H54 (cell line): Measurements from ENCODE around the gene KIAA1217.

Source experiments
- DNase-seq: peaks from one replicate; pipeline ENCODE4 v3.0.0; 2011; ENCODE audit warnings: low spot score, mixed read lengths; ENCODE audit not compliant: insufficient read length
- FAIRE-seq: peaks from 3 replicates; lab custom pipeline; 2011; peaks lifted over from hg19 to GRCh38; lab: Jason Lieb, UNC
- POLR2A ChIP-seq: IDR thresholded peaks from 2 replicates; pipeline ENCODE4 v1.6.1; 2011; ENCODE audit warnings: low read depth, mild to moderate bottlenecking, low read length

The KIAA1217 gene

DNA sequence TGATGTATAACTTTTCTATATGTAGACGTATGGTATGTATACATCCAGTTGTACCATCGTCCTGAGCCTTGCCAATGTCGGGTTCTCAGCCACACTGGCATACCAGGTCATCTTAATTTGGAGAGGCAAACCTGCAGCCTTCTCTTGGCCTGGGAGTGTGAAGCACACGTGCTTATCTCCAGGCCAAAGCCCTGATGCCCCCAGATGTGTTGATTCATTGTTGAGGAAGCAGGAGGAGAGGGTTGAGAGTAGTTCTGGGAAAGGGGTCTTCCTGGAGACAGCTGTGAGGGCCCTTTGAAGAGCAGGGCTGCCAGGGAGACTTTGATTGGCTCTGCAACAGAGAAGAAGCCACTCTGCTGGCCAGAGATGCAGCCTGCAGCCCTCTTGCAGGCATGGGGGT is 359.1 kb downstream of the KIAA1217 start:
- FAIRE-seq (no peak), DNase-seq (no peak)
- no peak for TF ChIP-seq POLR2A

DNA sequence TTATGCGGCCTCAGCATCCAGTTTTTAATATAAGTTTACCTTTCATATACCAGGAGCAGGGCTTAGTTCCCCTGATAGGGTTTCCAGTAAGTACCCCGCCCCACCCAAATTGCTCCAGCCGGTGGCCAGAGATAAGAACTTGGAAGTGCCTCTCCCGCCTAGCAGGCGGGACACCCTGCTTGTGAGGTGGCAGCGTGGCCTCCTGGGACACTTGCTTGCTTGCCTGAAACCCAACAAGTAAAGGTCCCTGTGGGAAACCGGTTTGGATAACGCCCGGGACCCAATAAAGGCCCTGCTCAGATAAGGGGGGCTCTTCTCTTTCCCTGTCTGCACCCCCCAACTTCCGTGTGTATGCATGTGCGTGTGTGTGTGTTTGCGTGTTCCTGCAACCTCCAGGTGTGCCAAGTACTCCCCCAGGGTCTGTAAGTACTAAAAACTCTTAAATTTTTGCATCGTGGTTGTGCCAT is 360.4 kb downstream of the KIAA1217 start:
- no peak for DNase-seq
- no peak for TF ChIP-seq POLR2A
- FAIRE-seq = no peak

DNA sequence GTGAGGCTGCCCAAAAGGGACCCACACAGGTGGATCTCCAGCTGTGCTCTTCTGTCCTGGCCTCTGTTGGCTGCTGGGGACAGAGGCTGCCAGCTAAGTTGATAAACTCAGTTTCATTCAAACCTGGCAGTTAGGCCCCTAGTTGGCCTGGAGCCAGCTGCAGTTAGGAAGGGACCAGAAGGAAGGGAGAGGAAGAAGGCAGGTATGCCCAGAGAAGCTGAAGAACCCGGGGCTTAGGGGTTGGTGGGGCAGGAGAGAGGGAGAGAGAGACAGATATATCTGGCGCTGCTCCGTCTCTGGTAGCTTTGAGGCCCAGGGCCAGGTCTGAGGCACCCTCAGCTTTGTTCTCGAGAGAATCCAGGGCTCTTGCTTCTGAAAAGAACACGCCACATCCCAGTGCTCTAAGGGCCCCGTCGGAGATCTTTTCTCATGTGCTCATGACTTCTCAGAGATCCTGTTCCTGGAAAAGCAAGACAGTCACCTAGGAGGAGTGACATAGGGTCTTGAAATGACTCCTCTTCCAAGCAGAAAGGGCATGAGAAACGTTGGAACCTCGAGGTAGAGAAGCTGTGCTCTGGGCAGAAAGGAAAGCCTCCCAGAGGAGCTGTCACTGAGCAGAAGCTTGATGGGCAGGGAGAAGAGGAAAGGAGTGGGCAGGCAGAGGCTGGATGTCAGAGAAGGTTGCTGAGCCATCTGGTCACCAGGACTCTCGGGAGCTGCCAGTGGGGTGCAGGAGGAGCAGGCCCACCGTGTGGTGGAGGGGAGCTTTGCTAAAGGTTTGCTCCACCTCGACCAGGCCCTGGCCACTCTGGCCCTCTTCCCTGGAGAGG is 361.1 kb downstream of the KIAA1217 start:
- DNase-seq (no peak), FAIRE-seq (no peak)
- no peak for TF ChIP-seq POLR2A

DNA sequence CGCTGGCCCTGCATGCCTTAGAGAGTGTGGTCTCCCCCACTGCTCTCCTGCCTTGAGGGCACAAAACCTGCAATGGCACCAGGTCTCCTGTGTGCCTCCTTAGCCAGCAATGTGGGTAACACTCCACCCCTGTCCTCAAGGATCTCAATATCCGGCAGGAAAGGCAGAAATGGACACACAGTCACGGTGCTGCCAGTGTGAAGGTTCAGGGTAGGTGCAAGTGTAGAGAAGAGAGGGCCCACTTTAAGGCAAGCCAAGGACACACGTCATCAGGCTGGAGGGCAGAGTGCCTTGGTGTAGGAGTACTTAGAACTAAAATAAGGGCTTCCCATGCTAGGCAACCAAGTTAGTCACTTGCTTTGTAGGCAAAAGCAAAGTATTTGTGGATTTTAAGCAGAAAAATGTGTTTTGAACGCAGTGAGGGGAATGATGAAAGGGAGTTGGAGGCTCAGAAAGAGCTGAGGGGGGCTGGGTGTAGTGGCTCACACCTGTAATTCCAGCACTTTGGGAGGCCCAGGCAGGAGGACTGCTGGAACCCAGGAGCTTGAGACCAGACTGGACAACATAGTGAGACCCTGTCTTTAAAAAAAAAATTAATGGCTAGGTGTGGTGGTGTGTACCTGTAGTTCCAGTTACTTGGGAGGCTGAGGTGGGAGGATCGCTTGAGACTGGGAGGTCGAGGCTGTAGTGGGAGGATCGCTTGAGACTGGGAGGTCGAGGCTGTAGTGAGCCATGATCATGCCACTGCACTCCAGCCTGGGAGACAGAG is 361.9 kb downstream of the KIAA1217 start:
- no peak for FAIRE-seq
- no peak for TF ChIP-seq POLR2A

DNA sequence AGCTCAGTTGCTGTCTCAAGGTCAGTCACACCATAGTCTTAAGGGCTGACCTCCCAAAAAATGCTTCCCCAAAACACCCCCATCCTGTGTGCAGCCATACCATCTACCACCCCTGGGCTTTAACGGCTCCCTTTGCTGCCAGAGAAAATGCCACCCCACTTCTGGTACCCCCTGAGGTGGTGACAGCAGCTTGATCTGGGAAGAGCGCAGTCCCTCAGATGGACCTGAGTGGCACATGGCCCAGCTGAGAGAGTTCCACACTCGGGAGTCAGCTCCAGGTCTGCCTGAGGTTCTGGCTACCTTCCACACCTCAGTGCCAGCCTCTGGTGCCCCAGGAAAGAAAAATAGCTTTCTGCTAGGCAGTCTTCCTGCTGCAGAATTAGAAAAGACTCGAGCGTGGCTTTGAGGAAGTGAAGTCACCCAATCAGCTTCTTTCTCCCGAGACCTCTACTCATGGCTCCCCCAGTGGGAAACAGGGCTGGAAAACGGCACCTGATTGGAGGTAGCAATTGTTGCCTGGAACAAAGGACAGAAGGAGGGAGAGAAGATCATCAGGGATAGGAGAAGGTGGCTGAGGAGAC is 363.0 kb downstream of the KIAA1217 start:
- no peak for TF ChIP-seq POLR2A
- FAIRE-seq (no peak), DNase-seq (no peak)

More for the DNA sequence above, 361.9 kb downstream of the KIAA1217 start:
- DNase-seq = no peak

DNA sequence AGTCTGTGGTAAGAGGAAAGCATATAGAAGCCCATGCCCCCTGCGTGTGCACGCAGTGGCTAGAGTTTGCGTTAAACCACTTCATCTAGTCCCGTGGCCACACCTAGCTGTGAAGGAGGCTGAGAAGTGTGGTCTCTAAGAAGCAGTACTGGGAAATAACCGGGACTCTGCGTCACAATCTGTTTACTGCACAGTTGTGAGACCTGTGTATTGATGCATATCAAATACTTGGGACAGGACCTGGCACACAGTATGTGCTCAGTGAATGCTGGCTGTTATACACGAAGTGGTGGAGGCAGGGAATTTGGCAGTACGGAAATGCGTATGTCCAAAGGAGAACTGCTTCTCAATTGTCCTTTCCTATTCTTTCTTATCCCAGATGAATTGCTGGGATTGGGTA is 365.2 kb downstream of the KIAA1217 start:
- FAIRE-seq (no peak), DNase-seq (no peak)
- no peak for TF ChIP-seq POLR2A

DNA sequence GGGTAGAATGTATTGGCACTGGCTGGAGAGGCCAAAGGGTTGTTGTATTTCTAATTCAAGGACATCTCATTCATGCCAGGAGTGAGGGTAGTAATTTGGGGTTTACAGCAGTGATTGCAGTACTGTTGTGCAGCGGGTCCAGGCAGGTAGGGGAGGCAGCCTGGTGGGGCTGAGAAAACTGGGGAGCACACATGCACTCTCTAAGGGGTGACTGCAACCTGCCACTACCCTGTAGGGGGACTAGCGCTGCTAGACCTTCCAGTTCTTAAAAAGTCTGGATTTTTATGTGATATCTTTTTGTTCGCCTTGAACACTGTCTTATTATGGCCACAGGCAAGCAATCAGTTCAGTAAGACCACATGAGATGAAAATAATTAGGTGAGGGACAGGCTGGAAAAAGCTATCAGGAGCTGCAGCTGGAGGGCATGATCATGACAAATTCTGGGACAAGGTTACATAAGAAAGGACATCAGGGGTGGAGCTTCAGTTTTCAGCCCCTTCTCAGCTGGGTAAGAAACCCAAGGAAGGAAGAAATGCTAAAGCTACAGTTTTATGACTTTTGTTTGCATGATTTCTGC is 365.7 kb downstream of the KIAA1217 start:
- FAIRE-seq = no peak
- no peak for DNase-seq
- no peak for TF ChIP-seq POLR2A

DNA sequence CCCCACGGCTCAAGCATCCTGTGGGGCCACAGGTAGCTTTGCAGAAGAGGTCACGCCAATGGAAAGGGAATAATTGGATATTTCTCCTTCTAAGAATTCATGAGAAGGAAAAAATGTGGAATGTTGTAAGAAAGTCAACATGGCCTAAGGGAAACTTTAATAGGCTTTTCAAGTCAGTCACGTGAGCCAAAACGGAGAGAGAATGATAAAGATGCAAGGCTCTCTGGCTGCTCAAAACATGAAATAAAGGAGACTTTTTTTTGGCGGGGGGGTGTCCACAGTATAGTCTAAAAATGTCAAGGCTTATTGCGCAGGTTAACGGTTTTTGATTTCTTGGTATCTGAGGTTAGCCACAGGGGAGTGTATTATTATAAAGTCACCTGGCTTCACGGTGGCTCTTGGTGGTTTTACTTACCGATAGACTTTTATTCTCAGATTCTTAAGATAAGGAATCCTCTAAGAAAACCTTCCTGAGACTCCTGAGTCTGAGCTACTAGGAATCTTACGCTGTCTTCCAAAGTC is 366.6 kb downstream of the KIAA1217 start:
- no peak for FAIRE-seq
- no peak for DNase-seq
- TF ChIP-seq POLR2A = no peak

DNA sequence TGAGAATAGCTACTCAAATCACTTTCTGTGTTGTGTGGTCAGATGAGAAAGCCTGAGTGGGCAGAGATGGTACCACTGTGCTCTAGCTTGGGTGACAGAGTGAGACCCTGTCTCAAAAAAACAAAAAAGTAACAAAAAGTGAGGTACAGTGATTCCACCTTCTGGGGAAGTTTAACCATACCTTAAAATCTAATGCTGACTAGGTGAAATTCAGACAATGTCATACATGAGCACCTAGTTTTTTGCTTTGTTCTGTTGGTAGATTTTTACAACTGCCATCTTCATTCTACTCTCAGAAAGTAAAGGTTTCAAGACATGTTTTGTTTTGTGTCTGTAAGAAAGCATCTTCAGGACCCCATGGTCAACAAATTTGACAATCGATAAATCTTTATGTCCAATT is 370.5 kb downstream of the KIAA1217 start:
- peak; percentile 50 for FAIRE-seq

DNA sequence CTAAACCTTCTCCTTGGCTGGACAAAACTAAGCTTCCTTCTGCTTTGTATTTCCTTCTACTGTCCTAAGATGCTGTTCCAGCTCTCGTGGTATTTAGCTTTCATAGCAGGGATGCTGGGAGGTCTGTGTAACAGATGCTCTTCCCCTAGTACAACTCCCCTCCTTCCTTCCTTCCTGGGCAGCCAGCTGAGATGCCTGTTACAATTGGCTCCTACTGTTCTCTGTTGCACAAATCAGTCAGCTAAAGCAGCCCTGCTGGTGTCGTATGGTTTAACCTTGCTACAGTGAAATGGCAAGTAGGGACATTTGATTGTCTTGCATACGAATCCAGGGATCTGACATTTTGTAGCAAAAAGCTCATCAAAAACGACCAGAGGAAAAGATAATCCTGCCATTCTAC is 371.0 kb downstream of the KIAA1217 start:
- FAIRE-seq = no peak

More for the DNA sequence above, 370.5 kb downstream of the KIAA1217 start:
- no peak for TF ChIP-seq POLR2A
- no peak for DNase-seq

DNA sequence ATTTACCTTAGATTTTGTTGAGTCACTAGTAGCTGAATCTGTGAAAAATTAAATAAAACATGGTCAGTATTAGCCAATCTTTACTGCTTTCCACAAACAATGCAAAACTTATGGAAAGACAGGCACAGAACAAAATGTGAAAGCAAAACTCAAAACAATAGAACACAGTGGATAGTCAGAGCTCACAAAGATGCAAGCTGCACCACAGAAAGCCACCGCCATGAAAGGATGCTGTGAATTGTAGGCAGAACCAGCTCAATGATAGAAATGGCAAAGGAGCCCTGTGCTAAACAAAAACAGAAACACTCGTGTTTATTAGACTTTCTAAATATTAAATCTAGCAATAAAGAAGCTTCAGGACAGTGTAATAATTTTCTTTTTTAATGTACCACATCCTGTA is 380.3 kb downstream of the KIAA1217 start:
- no peak for FAIRE-seq

More for the DNA sequence above, 371.0 kb downstream of the KIAA1217 start:
- no peak for TF ChIP-seq POLR2A
- DNase-seq = no peak

DNA sequence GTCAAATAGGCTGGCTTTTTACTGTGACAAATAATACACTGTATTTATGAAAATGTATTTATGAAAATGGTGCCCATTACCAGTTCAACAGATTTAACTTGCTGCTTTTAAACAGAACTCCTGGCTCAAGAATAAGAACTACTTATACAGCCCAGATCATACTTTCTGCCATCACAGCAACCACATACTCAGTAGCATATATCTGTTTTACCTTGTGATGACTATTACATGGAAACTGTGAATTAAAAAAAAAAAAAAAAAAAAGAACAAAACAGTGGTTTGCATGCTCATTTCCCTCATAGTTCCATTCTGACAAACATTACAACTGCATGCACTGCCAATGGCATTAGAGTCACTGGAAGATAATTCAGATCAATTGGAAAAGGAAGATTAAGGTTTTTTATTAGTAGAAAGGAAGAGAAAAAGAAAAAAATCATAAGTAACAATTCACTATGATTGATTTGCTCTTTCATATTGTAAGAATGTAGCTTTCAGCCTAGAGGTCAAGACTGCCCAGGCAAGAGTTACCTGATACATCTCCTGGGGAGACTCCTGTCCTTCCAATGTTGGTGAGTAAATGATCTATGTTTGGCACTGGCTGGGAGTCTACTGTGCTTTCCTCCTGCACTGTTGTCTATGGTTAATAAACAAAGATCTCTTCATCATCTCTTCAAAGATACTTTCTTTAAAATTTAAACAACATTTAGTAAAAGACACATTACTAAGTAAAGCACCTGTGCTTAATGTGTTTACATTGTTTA is 381.9 kb downstream of the KIAA1217 start:
- TF ChIP-seq POLR2A = no peak
- DNase-seq = no peak

More for the DNA sequence above, 380.3 kb downstream of the KIAA1217 start:
- no peak for DNase-seq
- TF ChIP-seq POLR2A = no peak

More for the DNA sequence above, 381.9 kb downstream of the KIAA1217 start:
- no peak for FAIRE-seq
